GM12892 (cell line): ENCODE results near the gene HSPA4.
A peak's percentile ranks its signal among the peaks of the same experiment; 100 is the strongest.
"Not testable (repeated sequence)": the region's sequence is repeated elsewhere in the genome, so short reads cannot be mapped to it uniquely, and the experiment has no call there.

Experiments used
- DNase-seq: peaks from one replicate; pipeline ENCODE4 v3.0.0; 2011; ENCODE audit not compliant: insufficient read length
- FAIRE-seq: peaks from 2 replicates; lab custom pipeline; 2011; peaks lifted over from hg19 to GRCh38; lab: Jason Lieb, UNC
- POLR2A ChIP-seq: IDR thresholded peaks from 2 replicates; pipeline ENCODE4 v1.6.1; 2011; ENCODE audit warnings: low read depth, low read length, control low read depth
- POLR2AphosphoS5 ChIP-seq: IDR thresholded peaks from 2 replicates; pipeline ENCODE4 v1.6.1; 2011; ENCODE audit warnings: low read depth, low read length, control low read depth
- TAF1 ChIP-seq: IDR thresholded peaks from 2 replicates; pipeline ENCODE4 v1.6.1; 2011; ENCODE audit warnings: low read depth, mild to moderate bottlenecking, control low read depth, low read length, borderline replicate concordance

The HSPA4 gene

GRCh38 chr5:133032852-133033742 lies 18.7 kb upstream of the HSPA4 start:
- DNase-seq (no peak), FAIRE-seq (peak; percentile 44)
- TF ChIP-seq TAF1 (no peak), POLR2AphosphoS5 (no peak), POLR2A (no peak)

- DNase-seq (no peak), FAIRE-seq (no peak)
- TF ChIP-seq POLR2A = no peak
- TF ChIP-seq TAF1 = no peak
- no peak for TF ChIP-seq POLR2AphosphoS5
These were observed 17.7 kb upstream of the HSPA4 start for GRCh38 chr5:133034064-133034463.

GRCh38 chr5:133035224-133035623 lies 16.6 kb upstream of the HSPA4 start:
- FAIRE-seq (no peak), DNase-seq (no peak)
- no peak for TF ChIP-seq POLR2A
- TF ChIP-seq POLR2AphosphoS5 = no peak
- TF ChIP-seq TAF1 = no peak

- not testable (repeated sequence) for DNase-seq, FAIRE-seq
These were observed 15.1 kb upstream of the HSPA4 start for GRCh38 chr5:133036677-133037076.

- FAIRE-seq (no peak), DNase-seq (no peak)
- no peak for TF ChIP-seq POLR2A
- TF ChIP-seq TAF1 = no peak
- TF ChIP-seq POLR2AphosphoS5 = no peak
These were observed 10.5 kb upstream of the HSPA4 start for GRCh38 chr5:133041157-133041784.

GRCh38 chr5:133041910-133042309 lies 9.9 kb upstream of the HSPA4 start:
- TF ChIP-seq POLR2AphosphoS5 (no peak), TAF1 (no peak), POLR2A (no peak)
- no peak for FAIRE-seq
- DNase-seq = no peak

GRCh38 chr5:133046560-133046959 lies 5.3 kb upstream of the HSPA4 start:
- DNase-seq = not testable (repeated sequence)

GRCh38 chr5:133047404-133047803 lies 4.4 kb upstream of the HSPA4 start:
- TF ChIP-seq TAF1 (no peak), POLR2A (no peak), POLR2AphosphoS5 (no peak)
- DNase-seq (no peak), FAIRE-seq (no peak)

More at GRCh38 chr5:133046560-133046959, 5.3 kb upstream of the HSPA4 start:
- FAIRE-seq = not testable (repeated sequence)

- DNase-seq = no peak
- TF ChIP-seq POLR2AphosphoS5 (no peak), TAF1 (no peak), POLR2A (no peak)
- no peak for FAIRE-seq
These were observed 2.7 kb upstream of the HSPA4 start for GRCh38 chr5:133048993-133049725.

GRCh38 chr5:133049726-133050048 lies 2.1 kb upstream of the HSPA4 start:
- DNase-seq = no peak
- TF ChIP-seq POLR2A (no peak), POLR2AphosphoS5 (no peak), TAF1 (no peak)

GRCh38 chr5:133050521-133050920 lies 1.3 kb upstream of the HSPA4 start:
- no peak for FAIRE-seq
- DNase-seq = no peak
- TF ChIP-seq POLR2AphosphoS5 = no peak
- TF ChIP-seq TAF1 = no peak
- no peak for TF ChIP-seq POLR2A

More at GRCh38 chr5:133049726-133050048, 2.1 kb upstream of the HSPA4 start:
- FAIRE-seq = no peak

GRCh38 chr5:133051061-133051541 lies 712 bp upstream of the HSPA4 start:
- TF ChIP-seq TAF1 = no peak
- TF ChIP-seq POLR2AphosphoS5 = no peak
- TF ChIP-seq POLR2A = no peak
- DNase-seq (peak; percentile 26), FAIRE-seq (peak; percentile 46)
